ENCODE measurements around the gene KCMF1.

KCMF1 gene

DNA sequence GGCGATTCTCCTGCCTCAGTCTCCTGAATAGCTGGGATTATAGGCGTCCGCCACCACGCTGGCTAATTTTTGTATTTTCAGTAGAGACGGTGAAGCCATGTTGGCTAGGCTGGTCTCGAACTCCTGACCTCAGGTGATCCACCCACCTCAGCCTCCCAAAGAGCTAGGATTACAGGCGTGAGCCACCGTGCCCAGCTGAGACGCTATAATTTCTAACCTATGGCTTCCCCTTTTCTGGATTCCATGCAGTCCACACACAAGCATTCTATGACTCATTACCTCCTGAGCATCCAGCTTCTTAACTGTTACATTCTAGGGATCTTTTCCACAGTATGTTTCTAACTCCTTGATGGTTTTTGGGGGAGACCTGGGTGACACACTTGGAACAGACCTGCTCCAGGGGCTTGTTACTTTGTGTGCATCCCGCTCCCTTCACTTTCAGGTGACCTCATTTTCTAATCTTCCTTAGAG is 11.8 kb upstream of the KCMF1 start:
- H3K36me3 ChIP-seq (ENCODE audit: insufficient read depth, low read length) = no peaks in the 10 kb centered on the region; the same call in none of the 2 replicates
- DNase-seq (ENCODE audit: low read depth, low spot score) = no peak
- no peak overlapping the region for H3K27ac ChIP-seq
- H3K4me3 ChIP-seq = no peak overlapping the region
- H3K9ac ChIP-seq (ENCODE audit: insufficient read length) = no peak overlapping the region
- H3K9me3 ChIP-seq (ENCODE audit: low read depth, low read length) = no peaks in the 10 kb centered on the region
- TF ChIP-seq FOXP2 (optimal IDR thresholded peaks at IDR 0.05; ENCODE audit: control extremely low read depth, extremely low read length, insufficient read depth) (no peak), EZH2 (IDR thresholded peaks at IDR 0.05) (no peak), POLR2AphosphoS5 (IDR thresholded peaks at IDR 0.05; ENCODE audit: borderline replicate concordance, low read depth, low read length) (no peak)

DNA sequence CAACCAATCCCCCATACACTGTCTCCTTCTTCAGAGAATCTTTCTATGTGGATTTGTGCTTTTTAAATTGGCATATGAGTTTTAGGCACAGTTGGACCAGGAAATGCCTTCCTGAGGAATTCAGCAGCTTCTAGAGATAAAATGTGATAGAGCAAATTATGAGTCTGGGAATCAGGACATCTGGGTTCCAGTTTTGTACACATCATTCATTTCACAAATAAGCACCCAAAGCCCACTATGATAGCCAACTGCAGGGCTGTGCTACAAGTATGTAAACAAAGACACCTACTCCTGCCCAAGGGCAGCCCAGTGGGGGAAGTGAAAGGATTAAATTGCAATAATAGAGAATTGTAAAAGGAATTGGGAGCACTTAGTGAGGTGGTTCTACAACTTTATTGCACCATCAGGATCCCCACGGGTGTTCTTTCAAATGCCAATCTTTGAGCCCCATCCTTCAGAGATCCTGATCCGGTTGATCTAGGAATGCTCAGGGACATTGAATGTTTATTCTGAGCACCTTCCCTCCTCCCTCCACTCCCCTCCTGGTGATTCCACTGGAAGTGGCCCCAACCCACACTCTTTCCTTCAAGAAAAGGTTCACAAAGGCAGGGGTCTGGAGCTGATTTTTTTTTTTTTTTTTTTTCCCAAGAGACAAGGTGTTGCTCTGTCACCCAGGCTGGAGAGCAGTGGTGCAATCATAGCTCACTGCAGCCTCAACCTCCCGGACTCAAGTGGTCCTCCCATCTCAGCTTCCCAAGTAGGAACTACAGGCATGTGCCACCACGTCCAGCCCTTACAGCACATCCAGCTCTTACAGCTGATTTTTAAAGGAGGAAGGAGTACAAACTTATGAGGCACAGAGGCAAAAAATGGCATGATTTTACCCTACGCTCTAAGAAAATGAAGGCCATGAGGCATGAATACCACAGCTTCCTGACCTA is 11.1 kb upstream of the KCMF1 start:
- Histone ChIP-seq H3K4me3 (no peak overlapping the region), H3K9me3 (ENCODE audit: low read depth, low read length) (no peaks in the 10 kb centered on the region), H3K27ac (no peak overlapping the region), H3K9ac (ENCODE audit: insufficient read length) (no peak overlapping the region), H3K36me3 (ENCODE audit: insufficient read depth, low read length) (peaks cover 3% of the 10 kb centered on the region)
- DNase-seq (ENCODE audit: low read depth, low spot score) = no peak
- TF ChIP-seq FOXP2 (optimal IDR thresholded peaks at IDR 0.05; ENCODE audit: control extremely low read depth, extremely low read length, insufficient read depth) = no peak
- TF ChIP-seq POLR2AphosphoS5 (IDR thresholded peaks at IDR 0.05; ENCODE audit: borderline replicate concordance, low read depth, low read length) = no peak
- no peak for TF ChIP-seq EZH2 (IDR thresholded peaks at IDR 0.05)

DNA sequence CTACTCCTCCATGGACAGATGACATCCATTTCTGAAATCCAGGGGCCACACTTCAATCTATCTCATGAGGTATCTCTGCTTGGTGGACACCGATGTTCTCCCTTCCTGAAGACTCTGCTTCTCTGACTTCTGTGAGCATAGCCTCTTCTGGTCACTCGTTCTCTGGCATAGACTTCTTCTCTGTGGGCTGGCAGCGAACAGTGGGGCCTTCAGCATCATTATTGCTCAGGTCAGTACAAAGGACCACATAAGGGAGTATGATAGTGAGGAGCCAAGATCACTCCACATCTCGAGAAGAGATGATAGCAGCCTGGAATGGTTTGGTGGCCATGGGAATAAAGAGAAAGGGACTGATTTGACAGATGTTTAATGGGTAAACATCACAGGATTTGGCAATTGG is 8.0 kb upstream of the KCMF1 start:
- TF ChIP-seq EZH2 (IDR thresholded peaks at IDR 0.05) = no peak
- no peak for TF ChIP-seq FOXP2 (optimal IDR thresholded peaks at IDR 0.05; ENCODE audit: control extremely low read depth, extremely low read length, insufficient read depth)
- TF ChIP-seq POLR2AphosphoS5 (IDR thresholded peaks at IDR 0.05; ENCODE audit: borderline replicate concordance, low read depth, low read length) = no peak
- Histone ChIP-seq H3K4me3 (no peak overlapping the region), H3K9me3 (ENCODE audit: low read depth, low read length) (no peaks in the 10 kb centered on the region), H3K36me3 (ENCODE audit: insufficient read depth, low read length) (peaks cover 14% of the 10 kb centered on the region), H3K9ac (ENCODE audit: insufficient read length) (no peak overlapping the region), H3K27ac (no peak overlapping the region)
- no peak for DNase-seq (ENCODE audit: low read depth, low spot score)

DNA sequence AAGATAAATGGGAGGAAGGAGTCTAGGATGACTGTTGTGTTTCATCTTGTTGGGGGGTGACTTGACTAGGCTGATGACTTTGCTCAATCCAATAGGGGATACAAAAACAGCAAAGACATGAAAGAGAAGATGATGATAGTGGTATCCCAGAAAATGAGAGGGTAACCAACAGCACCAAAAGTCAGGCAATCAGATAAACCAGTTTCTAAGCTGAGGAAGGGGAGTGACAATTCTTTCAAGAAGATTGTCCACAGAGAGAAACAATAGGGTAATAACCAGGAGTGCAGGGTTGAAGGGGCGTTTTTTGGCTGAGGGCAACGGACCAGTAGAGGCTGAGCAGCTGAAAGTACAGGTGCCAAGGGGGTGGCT is 7.7 kb upstream of the KCMF1 start:
- H3K4me3 ChIP-seq = no peak overlapping the region
- no peak for TF ChIP-seq EZH2 (IDR thresholded peaks at IDR 0.05)
- no peak for TF ChIP-seq POLR2AphosphoS5 (IDR thresholded peaks at IDR 0.05; ENCODE audit: borderline replicate concordance, low read depth, low read length)
- TF ChIP-seq FOXP2 (optimal IDR thresholded peaks at IDR 0.05; ENCODE audit: control extremely low read depth, extremely low read length, insufficient read depth) = no peak
- H3K36me3 ChIP-seq (ENCODE audit: insufficient read depth, low read length) = peaks cover 18% of the 10 kb centered on the region
- H3K9me3 ChIP-seq (ENCODE audit: low read depth, low read length) = no peaks in the 10 kb centered on the region
- no peak overlapping the region for H3K9ac ChIP-seq (ENCODE audit: insufficient read length)
- DNase-seq (ENCODE audit: low read depth, low spot score) = no peak
- H3K27ac ChIP-seq = no peak overlapping the region

DNA sequence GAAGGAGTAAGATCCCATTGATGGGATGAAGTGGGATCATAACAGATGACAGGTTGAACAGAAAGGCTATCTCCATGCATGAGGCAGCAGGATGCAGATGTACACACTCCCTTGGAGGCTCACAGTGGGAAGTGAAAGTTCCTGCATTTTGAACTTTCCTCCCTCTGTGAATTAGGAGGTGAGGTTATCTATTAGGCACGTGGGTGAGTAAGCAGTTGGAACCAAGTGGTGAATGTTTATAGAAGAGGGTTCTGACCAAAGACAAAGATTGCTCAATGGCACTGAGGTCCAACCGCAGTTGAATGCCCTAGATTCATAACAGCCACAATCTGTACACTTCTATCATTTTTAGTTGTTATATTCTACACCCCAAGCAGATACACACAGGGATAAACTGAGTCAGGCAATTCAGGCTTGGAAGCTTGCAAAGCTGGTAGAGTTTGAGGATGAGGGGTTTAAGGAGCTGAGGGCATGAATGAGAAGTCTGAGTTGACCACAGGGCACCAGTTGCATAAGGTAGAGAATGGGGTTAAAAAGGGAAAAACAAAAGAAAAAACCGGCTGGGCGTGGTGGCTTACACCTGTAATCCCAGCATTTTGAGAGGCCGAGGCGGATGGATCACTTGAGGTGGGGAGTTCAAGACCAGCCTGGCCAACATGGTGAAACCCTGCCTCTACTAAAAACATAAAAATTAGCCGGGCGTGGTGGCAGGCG is 7.1 kb upstream of the KCMF1 start:
- Histone ChIP-seq H3K27ac (no peak overlapping the region), H3K4me3 (no peak overlapping the region), H3K36me3 (ENCODE audit: insufficient read depth, low read length) (peaks cover 18% of the 10 kb centered on the region), H3K9ac (ENCODE audit: insufficient read length) (no peak overlapping the region), H3K9me3 (ENCODE audit: low read depth, low read length) (no peaks in the 10 kb centered on the region)
- no peak for DNase-seq (ENCODE audit: low read depth, low spot score)
- no peak for TF ChIP-seq POLR2AphosphoS5 (IDR thresholded peaks at IDR 0.05; ENCODE audit: borderline replicate concordance, low read depth, low read length)
- no peak for TF ChIP-seq FOXP2 (optimal IDR thresholded peaks at IDR 0.05; ENCODE audit: control extremely low read depth, extremely low read length, insufficient read depth)
- TF ChIP-seq EZH2 (IDR thresholded peaks at IDR 0.05) = no peak

DNA sequence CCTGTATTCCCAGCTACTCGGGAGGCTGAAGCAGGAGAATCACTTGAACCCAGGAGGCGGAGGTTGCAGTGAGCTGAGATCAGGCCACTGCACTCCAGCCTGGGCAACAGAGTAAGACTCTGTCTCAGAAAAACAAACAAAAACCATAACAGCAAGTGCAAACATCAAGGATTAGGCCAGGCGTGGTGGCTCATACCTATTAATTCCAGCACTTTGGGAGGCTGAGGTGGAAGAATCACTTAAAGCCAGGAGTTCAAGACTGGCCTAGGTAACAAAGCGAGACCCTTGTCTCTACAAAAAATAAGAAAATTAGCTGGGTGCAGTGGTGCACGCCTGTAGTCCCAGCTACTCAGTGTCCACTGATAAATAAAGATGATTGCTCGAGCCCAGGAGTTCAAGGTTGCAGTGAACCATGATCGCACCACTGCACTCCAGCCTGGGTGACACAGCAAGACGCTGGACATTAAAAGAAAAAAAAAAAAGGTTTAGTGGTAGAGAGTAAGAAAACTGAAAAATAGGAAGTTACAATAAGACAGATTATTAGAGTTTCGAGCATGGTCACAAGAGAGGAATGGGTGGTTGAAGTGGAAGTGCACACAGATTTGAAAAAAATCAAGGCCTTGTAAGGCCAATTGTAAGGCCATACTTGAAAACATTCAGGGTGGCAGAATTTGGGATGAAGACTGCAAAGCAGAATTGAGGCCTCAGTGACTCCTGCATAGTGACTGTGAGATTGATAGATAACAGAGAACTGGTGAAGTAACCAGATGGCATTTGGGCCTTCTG is 6.4 kb upstream of the KCMF1 start:
- TF ChIP-seq EZH2 (IDR thresholded peaks at IDR 0.05) (no peak), POLR2AphosphoS5 (IDR thresholded peaks at IDR 0.05; ENCODE audit: borderline replicate concordance, low read depth, low read length) (no peak), FOXP2 (optimal IDR thresholded peaks at IDR 0.05; ENCODE audit: control extremely low read depth, extremely low read length, insufficient read depth) (no peak)
- peaks cover 18% of the 10 kb centered on the region for H3K36me3 ChIP-seq (ENCODE audit: insufficient read depth, low read length)
- DNase-seq (ENCODE audit: low read depth, low spot score) = no peak
- H3K4me3 ChIP-seq = no peak overlapping the region
- H3K9me3 ChIP-seq (ENCODE audit: low read depth, low read length) = no peaks in the 10 kb centered on the region
- no peak overlapping the region; the same call in 1 of the 2 replicates for H3K27ac ChIP-seq
- H3K9ac ChIP-seq (ENCODE audit: insufficient read length) = no peak overlapping the region

DNA sequence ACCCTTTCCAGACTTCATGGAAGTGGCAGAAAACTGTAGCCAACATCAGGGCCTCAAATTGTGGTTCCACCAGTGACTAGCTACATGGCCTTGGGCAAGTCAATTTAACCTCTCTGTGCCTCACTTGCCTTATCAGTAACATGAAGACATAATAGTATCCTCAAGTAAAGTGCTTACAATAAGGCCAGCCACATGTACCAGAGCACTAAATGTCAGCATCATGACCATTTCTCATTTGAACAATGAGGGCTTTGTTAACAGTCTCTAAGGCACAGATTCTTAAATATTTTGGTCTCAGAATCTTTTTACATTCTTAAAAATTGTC is 5.8 kb upstream of the KCMF1 start:
- Histone ChIP-seq H3K27ac (no peak overlapping the region), H3K36me3 (ENCODE audit: insufficient read depth, low read length) (peaks cover 18% of the 10 kb centered on the region)

GRCh38 chr2:84965827-84966226 is 5.1 kb upstream of the KCMF1 start:
- Histone ChIP-seq H3K9ac (ENCODE audit: insufficient read length) (no peak overlapping the region), H3K9me3 (ENCODE audit: low read depth, low read length) (no peaks in the 10 kb centered on the region), H3K4me3 (no peak overlapping the region), H3K36me3 (ENCODE audit: insufficient read depth, low read length) (peaks cover 18% of the 10 kb centered on the region), H3K27ac (no peak overlapping the region)
- DNase-seq (ENCODE audit: low read depth, low spot score) = no peak
- no peak for TF ChIP-seq FOXP2 (optimal IDR thresholded peaks at IDR 0.05; ENCODE audit: control extremely low read depth, extremely low read length, insufficient read depth)

More for the DNA sequence above, 5.8 kb upstream of the KCMF1 start:
- Histone ChIP-seq H3K9ac (ENCODE audit: insufficient read length) (no peak overlapping the region), H3K4me3 (no peak overlapping the region), H3K9me3 (ENCODE audit: low read depth, low read length) (no peaks in the 10 kb centered on the region)
- no peak for DNase-seq (ENCODE audit: low read depth, low spot score)
- TF ChIP-seq EZH2 (IDR thresholded peaks at IDR 0.05) (no peak), POLR2AphosphoS5 (IDR thresholded peaks at IDR 0.05; ENCODE audit: borderline replicate concordance, low read depth, low read length) (no peak), FOXP2 (optimal IDR thresholded peaks at IDR 0.05; ENCODE audit: control extremely low read depth, extremely low read length, insufficient read depth) (no peak)

All from SK-N-MC (cell line).